Measurements from ENCODE around the gene IDH3G.

IDH3G gene

GRCh38 chrX:153784325-153784967 lies 9.7 kb downstream of the IDH3G start:
- DNase-seq = no peak

- DNase-seq = no peak
These were observed 10.7 kb downstream of the IDH3G start for GRCh38 chrX:153783378-153784013.

GRCh38 chrX:153782871-153783270 lies 11.3 kb downstream of the IDH3G start:
- DNase-seq = no peak

- DNase-seq = no peak
These were observed 11.9 kb downstream of the IDH3G start for GRCh38 chrX:153782313-153782712.

- no peak for DNase-seq
These were observed 12.6 kb downstream of the IDH3G start for GRCh38 chrX:153781428-153782047.

- DNase-seq = no peak
These were observed 13.3 kb downstream of the IDH3G start, which contains the start of gene SRPK3 for GRCh38 chrX:153780678-153781427. SRPK3 (plus strand) TSS chrX:153781041; CDS start chrX:153781087, 46 bp downstream.

- DNase-seq = no peak
These were observed 14.1 kb downstream of the IDH3G start for GRCh38 chrX:153779891-153780677.

GRCh38 chrX:153778684-153779101 lies 15.5 kb downstream of the IDH3G start:
- no peak for DNase-seq

- DNase-seq = no peak
These were observed 16.0 kb downstream of the IDH3G start for GRCh38 chrX:153778181-153778580.

GRCh38 chrX:153777261-153778090 lies 16.7 kb downstream of the IDH3G start:
- DNase-seq = no peak

- DNase-seq = no peak
These were observed 17.5 kb downstream of the IDH3G start for GRCh38 chrX:153776611-153777045.

GRCh38 chrX:153776120-153776599 lies 18.0 kb downstream of the IDH3G start:
- DNase-seq = no peak

- DNase-seq = no peak
These were observed 18.7 kb downstream of the IDH3G start for GRCh38 chrX:153775293-153776119.

GRCh38 chrX:153774576-153775292 lies 19.4 kb downstream of the IDH3G start:
- no peak for DNase-seq

- no peak for DNase-seq
These were observed 20.2 kb downstream of the IDH3G start for GRCh38 chrX:153773741-153774575.

- DNase-seq = no peak
These were observed 21.0 kb downstream of the IDH3G start for GRCh38 chrX:153773218-153773611.

- DNase-seq = no peak
These were observed 21.6 kb downstream of the IDH3G start for GRCh38 chrX:153772316-153773217.
